ENCODE data around the gene DTHD1.

DTHD1 gene

DNA sequence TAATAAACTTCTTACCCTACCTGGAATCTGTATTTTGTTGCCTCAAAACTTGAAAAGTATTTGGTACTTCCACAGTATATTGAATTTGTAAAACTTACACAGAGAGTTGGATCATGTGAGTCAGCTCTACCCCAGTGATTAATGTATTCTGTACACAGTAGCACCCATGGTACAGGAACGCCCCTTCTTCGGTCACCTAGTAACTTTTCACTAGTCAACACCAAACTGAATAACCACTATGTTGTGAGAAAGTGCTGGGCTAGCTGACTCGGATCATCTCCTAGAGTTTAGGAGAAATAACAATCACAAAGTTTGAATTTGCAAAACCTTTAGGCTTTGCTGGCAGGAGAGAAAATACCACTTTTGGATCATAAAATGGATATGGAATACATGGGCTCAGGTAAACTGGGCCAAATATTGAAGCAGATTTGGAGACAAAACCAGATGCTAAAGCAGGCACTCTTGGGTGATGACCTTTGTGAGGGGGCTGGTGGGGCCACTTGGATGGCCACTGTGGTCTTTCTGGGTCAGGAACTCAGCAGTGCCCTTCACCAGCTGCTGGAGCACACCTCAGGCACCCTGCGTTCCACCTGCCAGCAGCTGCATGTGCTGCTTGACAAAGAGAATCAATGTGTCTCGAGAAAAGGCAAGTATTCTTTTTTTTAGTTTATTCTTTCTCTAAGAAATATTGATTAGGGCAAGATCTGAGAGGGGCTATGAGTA is at the start of gene DTHD1:
TSS of gene DTHD1 (plus strand) at position 233 of the 723 bp plus-strand sequence. CDS start at position 376, 143 bp downstream.
- no peak for DNase-seq

GRCh38 chr4:36233567-36234266 is 47.7 kb upstream of the DTHD1 start:
- no peak for DNase-seq

DNA sequence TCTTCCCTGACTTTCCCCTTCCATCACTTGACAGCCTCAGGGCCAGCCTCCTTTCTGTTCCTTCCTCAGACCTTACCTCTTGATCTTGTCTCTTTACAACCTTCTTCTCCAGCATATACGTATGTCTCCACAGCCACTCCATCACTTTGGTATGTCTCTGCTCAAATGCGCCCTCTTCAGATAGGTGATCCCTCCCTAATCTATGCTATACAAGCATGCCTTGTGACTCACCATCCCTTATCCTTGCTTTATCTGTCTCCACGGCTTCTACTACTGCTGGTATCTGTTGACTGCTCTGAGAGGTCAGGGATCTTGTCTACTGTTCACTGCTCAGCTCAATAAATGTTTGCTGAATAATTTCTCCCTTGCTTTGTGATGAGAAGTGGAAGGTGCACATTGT is 46.1 kb upstream of the DTHD1 start:
- DNase-seq: no peak

DNA sequence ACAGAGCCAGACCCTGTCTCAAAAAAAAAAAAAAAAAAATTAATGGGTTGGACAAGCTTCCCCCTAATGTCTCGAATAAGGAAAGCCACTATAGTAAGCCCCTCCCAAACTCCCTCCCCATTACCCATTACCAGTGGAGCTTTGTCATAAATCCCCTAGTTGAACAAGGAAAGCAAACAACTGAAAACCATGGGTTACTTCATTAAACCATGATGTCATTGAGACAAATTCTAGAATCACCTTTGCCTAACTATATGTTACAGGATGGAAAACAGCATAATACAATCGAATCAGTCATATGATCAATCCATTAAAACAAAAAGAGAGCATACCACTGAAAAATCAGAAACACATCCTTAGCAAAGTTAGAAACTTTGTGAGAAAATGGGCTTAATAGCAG is 45.3 kb upstream of the DTHD1 start:
- no peak for DNase-seq

DNA sequence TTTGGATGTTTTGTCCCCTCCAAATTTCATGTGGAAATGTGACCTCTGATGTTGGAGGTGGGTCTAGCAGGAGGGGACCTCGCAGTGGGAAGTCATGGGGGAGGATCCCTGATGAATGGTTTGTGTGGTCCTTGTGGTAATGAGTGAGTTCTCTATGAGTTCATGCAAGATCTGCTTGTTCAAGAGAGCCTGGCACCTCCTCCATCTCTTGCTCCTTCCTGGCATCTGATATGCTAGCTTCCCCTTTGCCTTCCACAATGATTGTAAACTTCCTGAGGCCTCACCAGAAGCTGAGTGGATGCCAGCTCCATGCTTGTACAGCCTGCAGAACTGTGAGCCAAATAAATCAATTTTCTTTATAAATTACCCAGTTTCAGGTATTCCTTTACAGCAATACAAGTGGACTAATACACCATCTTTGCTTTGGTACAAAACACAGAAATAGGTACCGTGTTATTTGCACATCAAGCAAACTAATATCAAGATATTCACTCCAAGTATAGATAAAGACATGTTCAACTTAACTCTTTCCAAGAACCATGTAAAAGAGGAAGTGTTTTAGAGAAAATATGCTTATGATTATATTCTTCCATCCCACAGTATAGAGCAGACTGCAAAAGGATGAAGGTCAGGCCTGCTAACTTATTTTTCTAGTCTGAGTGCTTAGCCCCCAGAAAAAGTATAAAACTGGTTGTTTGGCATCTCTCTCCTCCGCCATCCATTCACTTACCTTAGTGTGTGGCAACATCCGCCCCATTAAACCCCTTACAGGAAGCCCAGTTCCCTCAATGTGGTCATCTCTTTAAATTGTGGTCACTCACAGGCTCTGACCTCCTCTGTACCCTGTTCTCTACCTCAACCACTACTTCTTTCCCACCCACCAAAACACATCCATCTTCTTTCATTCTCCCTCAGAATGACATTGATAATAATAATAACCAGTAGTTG is 43.8 kb upstream of the DTHD1 start:
- DNase-seq: no peak

DNA sequence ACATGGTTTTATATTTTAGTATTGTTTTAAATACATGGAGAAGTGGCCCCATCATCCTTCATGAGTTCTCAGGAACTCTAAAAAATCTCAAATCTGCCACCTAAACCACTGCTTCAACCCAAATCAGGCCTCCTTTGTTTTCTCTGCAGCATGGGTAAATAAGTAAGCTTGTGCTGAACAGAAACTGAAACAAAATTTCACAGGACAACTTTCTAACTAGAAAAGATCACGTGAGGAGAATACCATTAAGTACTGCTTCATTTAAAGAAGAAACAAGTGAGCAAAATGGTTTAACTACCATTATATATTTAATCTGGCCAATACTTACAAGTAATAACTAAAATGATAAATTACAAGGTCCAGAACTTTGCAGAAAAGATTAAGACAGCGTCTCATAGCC is 39.6 kb upstream of the DTHD1 start:
- DNase-seq: no peak

DNA sequence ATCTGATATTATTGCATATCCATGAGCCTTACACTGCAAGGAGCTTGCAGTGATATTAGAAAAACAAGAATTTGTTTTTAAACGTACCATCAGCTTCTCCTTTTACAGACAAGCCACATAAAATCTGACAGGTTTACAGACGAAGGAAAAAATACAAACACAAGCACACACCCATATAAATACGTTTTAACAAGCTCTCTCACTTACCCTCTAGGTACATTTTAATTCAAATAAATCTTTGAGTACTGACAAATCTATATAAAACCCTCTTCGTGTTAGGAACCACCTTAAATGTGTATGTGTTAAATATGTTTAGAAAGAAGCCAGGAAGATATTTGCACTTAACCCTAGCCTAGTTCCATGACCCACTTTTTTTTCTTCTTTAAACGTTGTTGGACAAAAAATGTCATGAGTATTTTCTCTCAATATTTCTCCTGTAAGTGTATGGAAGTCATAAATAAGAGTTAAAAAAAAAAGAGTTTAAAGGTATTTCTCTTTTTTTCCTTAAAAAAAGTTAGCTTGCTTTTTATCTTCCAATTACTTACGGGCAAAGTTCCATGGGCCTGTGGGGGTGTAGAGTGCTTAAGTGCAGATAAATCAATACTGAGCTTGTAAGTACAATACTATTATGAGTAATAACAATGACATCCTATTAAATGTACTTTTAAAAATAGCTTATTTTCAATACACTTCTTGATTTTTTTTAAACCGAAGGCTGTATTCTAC is 38.6 kb upstream of the DTHD1 start:
- no peak for DNase-seq

- no peak for DNase-seq
Observed at GRCh38 chr4:36243355-36244256, 37.8 kb upstream of the DTHD1 start.

DNA sequence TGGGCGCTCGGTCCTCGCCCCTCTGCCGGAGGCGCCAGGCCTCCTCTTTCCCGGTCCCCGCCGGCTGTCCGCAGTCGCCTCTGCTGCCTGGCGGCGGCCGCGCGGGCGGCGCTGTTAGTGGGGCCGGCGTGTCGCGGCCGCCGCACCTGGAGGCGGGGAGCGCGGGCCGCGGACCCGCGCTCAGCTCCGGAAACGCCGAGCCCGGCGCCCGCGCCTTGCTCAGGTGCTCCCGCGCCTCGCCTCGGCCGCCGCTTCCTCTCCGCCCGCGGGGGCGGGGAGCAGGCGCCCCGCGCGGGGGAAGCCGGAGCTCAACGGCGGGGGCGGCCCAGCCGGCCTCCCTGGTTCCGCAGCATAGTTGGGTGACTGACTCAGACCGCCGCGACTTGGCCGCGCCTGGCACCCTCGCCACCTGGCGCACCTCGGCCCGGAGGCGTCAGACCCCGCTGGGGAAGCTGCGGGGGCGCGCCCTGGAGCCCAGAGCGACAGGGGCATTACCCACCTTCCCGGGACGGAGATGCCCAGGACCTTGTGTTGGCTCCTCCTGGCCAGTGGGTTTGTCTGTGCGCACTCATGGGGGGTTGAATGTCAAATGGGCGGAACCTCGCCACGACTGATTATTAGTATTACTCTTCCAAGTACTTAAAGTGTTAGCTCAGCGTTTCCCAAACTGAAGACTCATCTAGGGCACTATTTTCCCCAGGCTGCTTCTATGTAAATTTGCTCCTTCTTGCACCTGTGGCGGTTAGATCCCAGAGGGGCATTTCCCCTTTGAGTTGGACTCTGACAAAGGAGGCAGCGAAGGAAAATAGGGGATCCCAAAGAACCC is 36.9 kb upstream of the DTHD1 start, which contains the start of gene ARAP2:
TSS of gene ARAP2 (minus strand) at position 258 of the 826 bp plus-strand sequence. CDS start 15,028 bp downstream, outside the sequence.
- no peak for DNase-seq

DNA sequence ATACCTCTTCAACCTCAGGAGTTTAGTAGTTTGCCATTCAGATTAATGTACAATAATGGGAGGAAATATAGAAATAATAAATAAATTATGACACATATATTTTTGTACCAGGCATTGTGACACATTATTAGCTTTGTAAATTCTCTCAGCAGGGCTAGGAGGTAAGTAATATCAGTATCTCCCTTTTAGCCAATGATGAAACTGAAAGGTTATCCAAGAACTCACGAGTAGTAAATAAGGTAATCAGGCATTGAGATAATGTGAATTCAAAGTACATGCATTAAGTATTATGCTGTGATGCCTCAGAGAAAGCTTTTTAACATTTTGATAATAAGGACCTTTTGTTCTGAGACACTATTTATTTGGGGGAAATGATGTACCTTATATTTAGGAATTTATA is 31.8 kb upstream of the DTHD1 start:
- no peak for DNase-seq

- no peak for DNase-seq
Observed at GRCh38 chr4:36251983-36252382, 29.4 kb upstream of the DTHD1 start.

GRCh38 chr4:36254371-36254770 is 27.0 kb upstream of the DTHD1 start:
- DNase-seq: no peak

DNA sequence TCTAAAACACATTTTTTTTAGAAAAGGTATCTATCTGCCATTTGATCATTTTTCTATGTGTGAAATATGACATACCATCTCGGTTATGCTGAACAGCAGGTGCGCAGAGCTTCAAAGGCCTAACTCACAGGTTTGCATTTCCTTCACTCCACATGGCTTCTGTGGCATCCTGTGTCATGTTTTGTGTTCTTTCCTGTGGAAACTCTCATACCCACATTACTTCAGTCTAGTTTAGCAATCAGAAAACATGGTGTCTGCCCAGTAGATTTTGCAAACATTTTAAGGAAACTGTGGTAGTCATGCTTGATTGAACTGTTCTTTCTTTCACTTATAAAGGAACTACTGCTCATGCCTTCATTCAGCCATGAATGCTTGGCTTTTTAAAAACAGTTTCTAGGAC is 25.8 kb upstream of the DTHD1 start:
- peak; percentile 43 for DNase-seq

DNA sequence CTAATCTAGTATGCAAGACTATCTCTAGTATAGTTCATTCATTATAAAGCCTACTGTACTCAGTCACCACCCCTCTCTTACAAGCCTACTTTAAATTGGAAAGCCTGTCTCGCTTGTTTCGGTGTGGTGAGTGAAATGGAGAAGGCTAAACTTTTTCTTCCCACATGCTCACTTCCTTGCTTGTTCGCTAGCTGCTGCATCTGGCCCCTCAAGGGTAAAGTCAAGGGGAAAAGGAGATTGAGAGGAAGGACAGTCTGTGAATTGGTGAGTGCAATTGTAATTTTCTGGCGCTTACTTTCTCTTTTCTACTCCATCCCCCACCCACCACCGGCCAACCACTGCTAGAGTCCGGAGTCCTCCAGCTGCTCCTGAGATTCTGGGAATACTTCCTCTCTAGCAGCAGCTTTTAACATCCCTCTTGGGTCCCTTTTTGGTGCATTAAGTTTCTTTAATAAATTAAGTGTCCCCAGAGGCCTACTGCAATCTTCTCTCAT is 25.0 kb upstream of the DTHD1 start:
- DNase-seq: no peak

DNA sequence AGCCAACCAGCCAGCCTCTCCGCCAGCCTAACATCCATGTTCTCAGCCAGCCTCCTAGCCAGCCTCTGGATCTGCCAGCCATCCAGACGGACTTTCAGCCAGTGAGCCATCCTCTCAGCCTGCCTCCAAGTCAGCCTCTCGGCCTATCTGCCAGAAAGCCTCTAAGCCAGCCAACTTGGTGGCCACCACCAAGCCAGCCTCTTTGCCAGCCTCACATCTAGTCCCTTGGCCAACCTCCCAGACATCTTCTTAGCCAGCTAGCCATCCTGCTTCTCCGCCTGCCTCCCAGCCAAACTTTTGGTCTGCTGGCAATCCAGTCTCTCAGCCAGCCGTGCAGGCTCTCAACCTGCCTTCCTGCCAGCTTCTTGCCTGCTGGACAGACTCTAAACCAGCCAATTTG is 20.7 kb upstream of the DTHD1 start:
- DNase-seq: no peak

GRCh38 chr4:36264207-36264826 is 17.1 kb upstream of the DTHD1 start:
- DNase-seq: no peak

- peak; percentile 0 for DNase-seq
Observed at GRCh38 chr4:36267486-36268268, 13.7 kb upstream of the DTHD1 start.

- no peak for DNase-seq
Observed at GRCh38 chr4:36269101-36269500, 12.3 kb upstream of the DTHD1 start.

Data from SIG-M5 (cell line).